Bronchial epithelial cell (primary cell): ENCODE data around the gene SUCLG2. TPM values are rescaled to one million over a fixed set of nuclear protein-coding genes. Genes with fewer than 3 reads are reported as not detected.

Source experiments
- DNase-seq: peaks from one replicate; pipeline ENCODE4 v3.0.0-alpha.2; 2010; ENCODE audit warnings: low read depth
- FAIRE-seq: peaks from 2 replicates; lab custom pipeline; 2011; peaks lifted over from hg19 to GRCh38; lab: Jason Lieb, UNC
- H3K27me3 ChIP-seq: 2 replicates; pipeline ENCODE4 v1.5.1; 2011; ENCODE audit warnings: low read length; ENCODE audit not compliant: control insufficient read depth, insufficient read depth
- H3K36me3 ChIP-seq: 2 replicates; pipeline ENCODE4 v1.5.1; 2011; ENCODE audit warnings: low read length; ENCODE audit not compliant: control insufficient read depth, insufficient read depth
- H3K4me3 ChIP-seq: 2 replicates; pipeline ENCODE4 v1.5.1; 2011; ENCODE audit warnings: mild to moderate bottlenecking, low read depth, low read length, control low read depth
- CTCF ChIP-seq: IDR thresholded peaks from 2 replicates; pipeline ENCODE4 v1.5.1; 2011; ENCODE audit warnings: mild to moderate bottlenecking, moderate library complexity, low read length, control low read depth, inconsistent platforms; ENCODE audit not compliant: insufficient read depth, severe bottlenecking
- total RNA-seq: library from RNA; depleted of rRNA; stranded (reverse); fragments of >200 nt; gene quantifications from 2 replicates; pipeline ENCODE4 v1.2.1, GENCODE V29; 2014

SUCLG2 gene
- total RNA-seq, 1 donor from 2014 or later = 42.1 TPM

GRCh38 chr3:67635806-67636205, 18.6 kb downstream of the SUCLG2 start:
- Histone ChIP-seq H3K27me3 (no peaks in the 10 kb centered on the region), H3K4me3 (no peak overlapping the region), H3K36me3 (no peaks in the 10 kb centered on the region)
- DNase-seq (peak; percentile 33), FAIRE-seq (no peak)
- TF ChIP-seq CTCF = no peak

- FAIRE-seq (peak; percentile 92), DNase-seq (peak; percentile 91)
- TF ChIP-seq CTCF = no peak
- no peaks in the 10 kb centered on the region for H3K27me3 ChIP-seq
- H3K36me3 ChIP-seq = no peaks in the 10 kb centered on the region
- H3K4me3 ChIP-seq = no peak overlapping the region
These were observed 19.2 kb downstream of the SUCLG2 start for GRCh38 chr3:67635257-67635656.

- TF ChIP-seq CTCF = no peak
- no peaks in the 10 kb centered on the region for H3K36me3 ChIP-seq
- DNase-seq = no peak
- H3K27me3 ChIP-seq = no peaks in the 10 kb centered on the region
- no peak for FAIRE-seq
- H3K4me3 ChIP-seq = no peak overlapping the region
These were observed 23.6 kb downstream of the SUCLG2 start for GRCh38 chr3:67630666-67631362.

- no peaks in the 10 kb centered on the region for H3K36me3 ChIP-seq
- TF ChIP-seq CTCF = no peak
- no peak overlapping the region for H3K4me3 ChIP-seq
- no peaks in the 10 kb centered on the region for H3K27me3 ChIP-seq
- DNase-seq (no peak), FAIRE-seq (no peak)
These were observed 29.7 kb downstream of the SUCLG2 start for GRCh38 chr3:67624687-67625086.

GRCh38 chr3:67624078-67624477, 30.3 kb downstream of the SUCLG2 start:
- no peak overlapping the region for H3K4me3 ChIP-seq
- H3K27me3 ChIP-seq = no peaks in the 10 kb centered on the region
- FAIRE-seq (no peak), DNase-seq (no peak)
- TF ChIP-seq CTCF = no peak
- no peaks in the 10 kb centered on the region for H3K36me3 ChIP-seq

- Histone ChIP-seq H3K36me3 (no peaks in the 10 kb centered on the region), H3K27me3 (no peaks in the 10 kb centered on the region), H3K4me3 (no peak overlapping the region)
- no peak for DNase-seq
- no peak for TF ChIP-seq CTCF
- no peak for FAIRE-seq
These were observed 31.8 kb downstream of the SUCLG2 start for GRCh38 chr3:67622652-67623051.
